HT-29 (cell line): ENCODE results near the gene COQ8A. TPM values are rescaled to one million over a fixed set of nuclear protein-coding genes. Genes with fewer than 3 reads are reported as not detected.

Experiments
- DNase-seq: peaks from one replicate; pipeline ENCODE4 v3.0.0-alpha.2; 2015; ENCODE audit warnings: low spot score
- total RNA-seq: library from RNA; depleted of rRNA; stranded (reverse); fragments of >200 nt; shearing (Covaris generic); gene quantifications from 2 replicates; pipeline ENCODE4 v1.2.3, GENCODE V29; 2014; rRNA removed

COQ8A gene
- 41.0 and 42.0 TPM in 2 replicates for total RNA-seq

DNA sequence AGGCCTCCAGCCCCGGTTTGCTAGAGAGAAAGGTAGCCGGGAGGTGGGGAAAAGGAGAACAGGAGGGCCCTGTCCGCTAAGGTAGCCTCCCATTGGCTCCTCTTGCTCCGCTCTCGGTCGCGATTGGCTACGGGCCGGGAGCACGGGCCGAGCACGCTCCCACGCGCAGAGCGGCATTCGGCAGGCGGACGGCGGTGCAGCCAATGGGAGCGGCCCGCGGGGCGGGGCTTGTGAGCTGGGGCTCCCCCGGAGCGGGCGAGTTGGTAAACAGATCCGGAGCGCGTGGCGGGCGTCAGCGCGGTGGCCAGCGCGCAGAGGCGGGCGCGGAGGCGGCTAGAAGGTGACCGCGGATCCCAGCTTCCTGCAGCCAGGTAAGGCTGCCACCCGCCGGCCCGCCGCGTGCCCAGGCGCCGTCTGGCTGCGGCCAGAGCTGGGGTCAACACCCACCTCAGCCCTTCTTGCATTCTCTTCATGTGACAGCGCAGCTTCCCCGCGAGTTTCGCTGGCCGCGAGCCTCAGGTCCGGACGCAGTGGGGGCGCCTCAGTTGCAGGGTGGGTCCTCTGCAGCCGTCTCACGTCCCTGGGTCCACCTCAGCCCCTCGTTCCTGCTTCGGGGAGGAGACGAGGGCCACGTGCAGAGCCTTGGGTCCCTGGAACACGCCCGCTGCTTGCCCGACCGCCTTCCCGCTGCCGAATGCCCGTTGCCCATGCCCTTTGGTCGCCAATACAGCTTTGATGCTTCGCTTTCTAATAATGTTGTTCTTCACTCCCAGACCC is at the start of gene COQ8A:
COQ8A (plus strand) TSS at position 266 of the 777 bp plus-strand sequence. CDS start 21,092 bp downstream, outside the sequence.
- DNase-seq = peak; percentile 99

DNA sequence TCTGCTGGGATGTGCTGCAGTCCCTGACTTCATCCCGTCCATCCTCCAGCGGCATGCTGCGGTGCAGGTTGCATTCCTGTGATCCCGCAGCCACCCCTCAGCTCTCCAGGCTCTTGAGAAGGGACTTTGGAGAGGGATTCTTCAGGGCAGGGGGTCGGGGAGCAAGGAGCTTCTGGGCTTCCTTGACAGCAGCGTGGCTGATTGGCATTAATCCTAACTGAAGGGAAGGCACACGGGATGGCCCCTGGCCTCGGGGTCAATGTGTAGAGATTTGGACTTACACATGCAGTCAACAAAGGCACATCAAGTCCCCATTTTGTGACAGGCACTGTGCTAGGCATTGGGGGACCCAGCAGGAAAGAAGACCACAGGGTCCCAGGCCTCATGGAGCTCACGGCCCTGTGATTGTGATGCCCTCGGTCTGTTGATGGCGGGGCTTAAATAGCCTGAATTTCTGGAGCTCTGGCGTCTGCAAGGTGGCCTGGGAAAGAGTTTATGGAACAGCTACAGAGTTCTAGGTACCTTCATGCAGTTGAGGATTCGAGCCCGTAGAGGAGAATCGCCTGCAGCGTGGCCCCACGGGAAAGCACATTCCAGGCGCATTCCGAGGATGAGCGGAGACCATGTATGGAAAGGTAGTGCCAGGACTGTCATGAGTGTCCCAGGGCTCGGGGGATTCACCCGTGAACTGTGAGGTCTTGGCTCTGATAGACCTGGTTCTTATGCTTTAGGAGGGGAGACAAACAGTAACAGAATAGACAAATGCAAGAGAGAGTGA is 49.6 kb upstream of the COQ8A start:
- DNase-seq = no peak

DNA sequence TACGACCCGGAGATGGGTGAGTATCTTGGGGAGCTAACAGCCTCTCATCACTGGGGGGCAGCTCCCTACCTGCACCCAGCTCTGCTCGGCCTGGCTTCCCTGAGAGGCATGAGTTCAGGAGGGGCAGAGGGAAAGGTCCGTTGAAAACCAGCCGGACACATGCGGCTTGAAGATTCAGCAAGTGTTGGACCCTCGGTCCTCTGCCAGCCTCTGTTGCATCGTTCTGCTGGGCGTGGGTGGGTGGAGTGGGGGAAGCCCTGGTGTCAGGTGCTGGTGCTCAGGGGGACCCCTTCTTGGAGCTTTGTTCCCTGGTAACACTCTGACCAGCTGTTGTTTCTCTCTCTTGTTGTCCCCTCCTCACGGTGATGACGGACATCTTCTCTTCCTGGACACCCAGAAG is 48.7 kb upstream of the COQ8A start:
- DNase-seq = no peak

DNA sequence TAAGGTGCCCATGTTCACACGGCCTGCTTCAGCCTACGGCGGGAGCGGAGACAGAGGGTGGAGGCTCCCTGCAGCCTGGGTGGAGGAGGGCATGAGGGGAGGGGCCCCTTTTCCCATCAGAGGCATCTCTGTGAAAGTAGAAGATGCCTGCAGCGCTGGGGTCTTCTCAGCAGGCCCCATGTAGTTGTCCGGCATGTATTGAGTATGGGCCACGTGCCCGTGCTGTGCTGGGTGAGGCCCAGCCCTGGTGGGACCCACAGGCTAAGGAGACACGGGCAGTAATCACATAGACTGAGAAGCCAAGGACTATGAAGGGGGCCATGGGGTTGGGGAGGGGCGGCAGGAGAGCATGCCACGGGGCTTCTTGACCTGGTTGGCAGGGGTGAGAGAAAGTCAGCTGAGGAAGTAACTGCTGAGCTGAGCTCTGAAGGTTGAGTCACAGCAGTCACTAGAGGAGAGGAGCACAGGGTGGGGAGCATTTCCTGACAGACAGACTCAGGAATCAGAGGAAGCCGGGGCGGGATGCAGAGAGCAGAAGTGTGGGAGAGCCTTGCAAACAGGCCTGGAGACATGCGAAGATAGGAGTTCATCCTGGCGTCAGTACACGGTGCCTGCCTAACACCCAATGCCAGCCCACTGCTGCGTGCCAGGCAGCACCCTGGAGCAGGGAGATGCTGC is 48.1 kb upstream of the COQ8A start:
- no peak for DNase-seq

DNA sequence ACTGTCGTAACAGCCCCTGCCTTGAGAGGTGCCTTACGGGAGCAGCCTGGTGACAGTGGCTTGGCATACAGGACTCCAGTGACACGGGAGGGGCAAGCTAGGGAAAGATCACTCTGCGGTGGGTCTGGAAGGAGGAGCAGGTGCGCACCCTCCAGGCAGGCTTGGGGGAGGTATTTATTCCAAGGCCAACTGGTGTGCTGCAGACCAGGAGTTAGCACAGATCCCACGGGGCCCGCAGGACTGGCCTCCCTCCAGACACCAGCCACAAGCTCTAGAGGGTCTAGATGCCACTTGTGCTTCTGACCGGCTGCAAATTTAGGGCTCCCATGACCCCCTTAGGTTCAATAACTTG is 47.6 kb upstream of the COQ8A start:
- no peak for DNase-seq

DNA sequence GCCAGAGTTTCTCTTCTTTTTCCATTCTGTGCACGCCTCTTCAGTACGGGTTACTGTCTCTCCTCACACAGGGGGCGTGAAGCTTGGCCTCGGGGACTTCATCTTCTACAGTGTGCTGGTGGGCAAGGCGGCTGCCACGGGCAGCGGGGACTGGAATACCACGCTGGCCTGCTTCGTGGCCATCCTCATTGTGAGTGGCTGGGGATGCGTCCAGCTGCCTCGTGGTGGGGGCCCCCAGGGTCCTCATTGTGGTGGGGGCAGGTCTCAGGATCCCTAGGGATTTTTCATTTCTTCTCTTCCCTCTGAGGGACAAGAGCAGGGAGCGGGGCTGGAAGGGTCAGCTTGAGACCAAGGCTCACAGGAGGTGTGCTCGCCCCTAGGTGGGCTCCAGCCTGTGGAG is 46.2 kb upstream of the COQ8A start:
- DNase-seq = no peak

DNA sequence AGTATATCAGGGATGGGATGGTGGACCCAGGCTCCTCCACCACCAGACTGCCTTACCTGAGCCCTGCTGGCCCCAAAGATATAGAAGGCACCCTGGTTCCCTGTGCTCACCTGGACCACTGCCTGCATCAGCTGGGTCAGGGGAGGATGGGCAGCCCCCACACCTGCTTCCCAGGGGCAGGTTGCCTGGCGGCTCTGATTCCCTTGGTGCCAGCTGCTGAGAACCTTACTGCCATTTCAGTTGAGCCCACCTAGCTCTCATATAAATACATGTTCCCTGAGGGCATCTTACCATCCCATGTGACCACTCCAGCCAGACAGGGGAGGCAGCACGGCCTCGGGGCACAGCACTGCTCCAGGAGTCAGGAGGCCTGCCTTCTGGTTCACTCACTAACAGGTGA is 45.3 kb upstream of the COQ8A start:
- DNase-seq = no peak

DNA sequence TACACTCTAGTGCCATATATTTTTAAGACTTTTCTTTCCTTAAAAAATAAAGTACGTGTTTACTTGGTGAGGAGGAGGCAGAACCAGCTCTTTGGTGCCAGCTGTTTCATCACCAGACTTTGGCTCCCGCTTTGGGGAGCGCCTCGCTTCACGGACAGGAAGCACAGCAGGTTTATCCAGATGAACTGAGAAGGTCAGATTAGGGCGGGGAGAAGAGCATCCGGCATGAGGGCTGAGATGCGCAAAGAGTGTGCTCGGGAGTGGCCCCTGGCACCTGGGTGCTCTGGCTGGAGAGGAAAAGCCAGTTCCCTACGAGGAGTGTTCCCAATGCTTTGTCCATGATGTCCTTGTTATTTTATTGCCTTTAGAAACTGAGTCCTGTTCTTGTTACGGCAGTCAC is 44.5 kb upstream of the COQ8A start:
- DNase-seq = no peak

DNA sequence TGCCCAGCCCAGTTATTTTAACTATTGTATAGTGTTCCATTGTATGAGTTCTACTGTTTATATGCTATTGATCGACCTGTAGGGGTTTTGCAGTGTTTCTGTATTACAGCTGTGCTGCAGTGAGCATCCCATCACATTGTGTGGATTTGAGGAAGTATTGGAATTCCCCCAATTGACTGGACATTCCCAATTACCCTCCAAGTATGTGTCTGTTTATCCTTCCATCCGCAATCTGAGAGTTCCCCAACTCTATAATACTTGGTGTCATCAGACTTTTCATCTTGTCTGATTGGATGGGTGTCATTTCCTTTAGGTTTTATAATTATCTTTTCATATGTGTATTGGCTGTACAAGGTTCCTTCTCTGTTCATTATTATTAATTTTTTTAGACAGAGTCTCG is 41.8 kb upstream of the COQ8A start:
- no peak for DNase-seq

DNA sequence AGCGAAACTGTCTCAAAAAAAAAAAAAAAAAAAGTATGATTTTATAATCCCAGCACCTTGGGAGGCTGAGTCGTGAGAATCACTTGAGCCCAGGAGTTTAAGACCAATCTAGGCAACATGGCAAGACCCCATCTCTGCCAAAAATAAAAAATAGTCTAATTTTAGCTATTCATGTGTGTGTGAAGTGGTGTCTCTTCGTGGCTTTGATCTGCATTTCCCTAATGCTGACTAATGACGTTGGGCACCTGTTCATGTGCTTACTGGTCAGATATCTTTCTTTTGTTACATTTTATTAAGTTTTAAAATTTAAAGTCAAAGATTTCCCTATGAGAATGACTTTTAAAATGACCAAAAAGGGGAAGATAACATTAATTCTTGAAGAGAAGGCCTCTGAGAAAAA is 38.7 kb upstream of the COQ8A start:
- DNase-seq = no peak

DNA sequence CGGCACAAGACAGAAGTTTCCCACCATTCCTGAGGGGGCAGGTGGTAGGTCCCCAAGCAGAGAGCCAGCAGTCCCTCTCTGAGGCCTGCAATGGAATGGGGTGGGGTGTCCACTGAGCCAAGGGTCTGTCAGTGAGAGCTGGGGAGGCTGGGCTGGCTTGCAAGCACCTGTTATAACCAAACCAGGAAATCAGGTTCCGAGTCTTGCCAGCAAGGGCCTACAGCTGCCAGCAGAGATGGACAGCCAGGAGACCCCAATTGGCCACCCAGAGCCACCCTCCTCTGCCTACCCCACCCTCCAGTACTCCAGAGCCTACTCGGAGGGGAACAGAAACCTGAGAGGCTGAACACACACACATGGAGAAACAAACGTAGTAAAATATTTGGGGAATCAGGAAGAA is 37.5 kb upstream of the COQ8A start:
- no peak for DNase-seq

DNA sequence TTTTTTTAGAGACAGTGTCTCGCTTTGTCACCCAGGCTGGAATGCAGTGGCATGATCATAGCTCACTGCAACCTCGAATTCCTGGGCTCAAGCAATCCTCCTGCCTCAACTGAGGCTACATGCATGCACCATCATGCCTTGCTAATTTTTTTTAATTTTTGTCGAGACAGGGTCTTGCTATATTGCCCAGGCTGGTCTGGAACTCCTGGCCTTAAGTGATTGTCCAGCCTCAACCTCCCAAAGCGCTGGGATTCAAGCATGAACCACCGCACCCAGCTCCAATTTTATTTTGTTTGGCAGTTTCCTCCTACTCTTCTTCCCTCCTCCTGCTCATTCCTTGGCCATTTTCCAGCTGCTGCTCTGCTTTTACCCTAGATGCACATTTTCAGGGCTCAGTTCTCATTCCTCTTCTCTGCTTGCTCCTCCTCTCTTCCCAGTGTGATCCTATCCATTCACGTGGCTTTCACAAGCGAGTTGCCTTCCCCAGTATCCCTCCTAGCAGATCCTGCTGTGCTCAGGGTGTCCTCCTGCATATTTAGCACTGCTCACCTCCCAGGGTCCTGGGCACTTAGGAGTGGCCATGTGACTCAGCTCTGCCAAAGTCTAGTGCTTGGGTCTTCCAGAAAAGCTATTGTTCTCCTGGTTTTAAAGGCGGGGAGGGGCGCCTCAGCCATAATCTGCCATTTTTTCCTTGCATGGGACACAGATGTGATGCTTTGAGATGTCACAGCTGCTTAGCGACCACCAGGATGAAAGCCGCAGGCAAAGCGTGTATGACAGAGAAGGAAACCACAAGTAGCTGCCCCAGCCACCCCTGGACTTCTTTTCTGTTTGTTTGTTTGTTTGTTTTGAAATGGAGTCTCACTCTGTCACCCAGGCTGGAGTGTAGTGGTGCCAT is 36.0 kb upstream of the COQ8A start:
- no peak for DNase-seq

DNA sequence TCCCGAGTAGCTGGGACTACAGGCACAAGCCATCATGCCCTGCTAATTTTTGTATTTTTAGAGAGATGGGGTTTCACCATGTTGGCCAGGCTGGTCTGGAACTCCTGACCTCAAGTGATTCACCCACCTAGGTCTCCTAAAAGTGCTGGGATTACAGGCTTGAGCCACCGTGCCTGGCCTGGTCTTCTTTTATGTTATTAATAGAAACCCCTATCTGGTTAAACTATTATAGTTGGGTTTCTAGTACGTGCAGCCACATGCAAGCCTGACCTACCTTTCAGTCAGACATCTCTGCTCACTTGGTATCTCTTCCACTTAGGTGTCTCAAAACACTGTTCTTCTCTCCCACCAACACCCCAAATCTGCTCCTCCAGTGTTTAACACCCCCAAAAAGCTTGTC is 35.3 kb upstream of the COQ8A start:
- no peak for DNase-seq

DNA sequence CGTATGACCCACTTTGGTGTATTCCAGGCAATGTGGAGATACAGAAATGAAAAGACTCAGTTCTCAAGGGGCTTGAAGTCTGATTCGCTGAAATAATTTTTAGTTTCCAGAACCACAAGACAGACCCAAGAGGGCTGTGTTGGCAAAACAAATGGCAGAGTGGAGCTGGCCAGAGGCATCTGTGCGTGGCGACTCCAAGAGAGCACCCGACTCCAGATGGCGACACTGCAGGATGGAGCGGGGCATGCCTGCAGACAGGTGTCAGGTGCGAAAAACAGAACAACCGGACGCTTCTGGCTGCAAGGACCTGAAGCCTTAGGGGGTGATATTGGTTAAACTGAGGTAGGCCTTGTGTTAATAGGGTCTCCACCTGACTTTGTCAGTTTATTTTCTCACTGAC is 31.7 kb upstream of the COQ8A start:
- no peak for DNase-seq

DNA sequence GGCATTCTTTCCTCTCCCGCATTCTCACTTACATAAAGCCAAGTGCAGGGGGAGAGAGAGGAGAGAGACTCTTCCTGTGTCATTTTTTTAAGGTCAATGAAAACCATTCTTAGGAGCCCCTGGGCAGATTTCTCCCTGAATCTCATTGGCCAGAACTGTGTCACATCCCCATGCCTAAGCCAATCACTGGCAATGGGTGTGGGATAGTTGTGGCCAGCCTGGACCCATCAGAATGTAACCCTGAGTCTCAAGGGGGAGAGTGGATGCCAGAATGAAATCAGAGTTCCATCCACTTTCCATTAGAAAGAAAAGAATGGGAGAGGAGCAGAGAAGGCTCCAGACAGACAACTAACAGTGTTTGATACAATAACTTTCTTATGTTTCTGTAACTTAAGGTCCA is 31.2 kb upstream of the COQ8A start:
- DNase-seq = no peak

DNA sequence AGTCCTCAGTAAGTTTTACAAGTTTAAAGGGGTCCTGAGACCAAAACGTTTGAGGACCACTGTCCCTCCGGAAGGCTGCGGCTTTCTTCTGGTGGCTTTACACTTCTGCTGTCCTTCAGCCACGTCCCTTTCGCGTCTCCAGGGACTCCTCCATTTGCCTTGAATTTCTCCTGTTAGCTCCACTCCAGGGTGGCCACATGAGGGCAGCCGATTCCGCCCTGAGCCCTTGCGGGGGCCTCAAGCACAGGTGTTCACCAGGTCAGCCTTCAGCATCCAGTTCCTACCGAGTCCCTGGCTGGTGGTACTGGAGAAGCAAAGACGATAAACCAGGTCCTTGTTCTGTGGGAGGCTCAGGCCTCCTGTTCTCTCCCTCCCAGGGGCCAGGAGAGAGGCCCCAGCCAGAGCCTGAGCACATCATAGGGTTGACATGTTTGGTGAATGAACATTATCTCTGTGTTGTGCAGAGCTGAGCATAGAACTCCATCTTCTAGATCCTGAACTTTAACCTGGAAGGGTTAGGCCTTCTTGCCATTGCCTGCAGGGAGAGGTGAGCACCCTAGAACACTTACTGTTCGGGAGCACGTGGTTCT is 27.4 kb upstream of the COQ8A start:
- DNase-seq = peak; percentile 31

DNA sequence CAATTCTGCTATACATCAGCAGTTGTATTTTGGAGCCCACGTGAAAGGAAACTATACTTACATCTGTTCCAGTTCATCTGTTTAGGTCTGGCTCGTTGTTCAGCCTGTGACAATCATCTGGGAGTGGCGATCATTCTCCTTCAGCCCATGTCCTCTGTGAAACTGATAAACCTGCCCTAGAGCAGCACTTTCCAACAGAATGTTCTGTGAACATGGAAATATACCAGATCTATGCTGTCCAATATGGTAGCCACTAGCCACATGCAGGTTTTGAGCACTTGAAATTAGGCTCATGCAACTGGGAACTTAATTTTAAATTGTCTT is 24.5 kb upstream of the COQ8A start:
- DNase-seq = no peak

DNA sequence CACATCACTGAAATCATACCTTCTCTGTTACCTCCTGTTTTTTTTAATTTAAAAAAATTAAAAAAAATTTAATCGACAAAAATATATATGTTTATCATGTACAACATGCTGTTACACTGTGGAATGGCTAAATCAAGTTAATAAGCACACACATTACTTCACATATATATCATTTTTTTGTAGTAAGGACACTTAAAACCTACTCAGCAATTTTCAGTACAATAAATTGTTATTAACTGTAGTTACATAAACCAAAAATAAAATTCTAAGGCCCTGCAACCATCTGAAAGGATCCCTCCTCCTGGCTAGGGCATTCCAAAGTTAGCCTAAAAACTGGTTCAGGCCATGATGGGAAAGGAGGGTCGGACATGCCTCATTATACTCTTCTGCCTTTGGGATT is 23.6 kb upstream of the COQ8A start:
- DNase-seq = no peak

DNA sequence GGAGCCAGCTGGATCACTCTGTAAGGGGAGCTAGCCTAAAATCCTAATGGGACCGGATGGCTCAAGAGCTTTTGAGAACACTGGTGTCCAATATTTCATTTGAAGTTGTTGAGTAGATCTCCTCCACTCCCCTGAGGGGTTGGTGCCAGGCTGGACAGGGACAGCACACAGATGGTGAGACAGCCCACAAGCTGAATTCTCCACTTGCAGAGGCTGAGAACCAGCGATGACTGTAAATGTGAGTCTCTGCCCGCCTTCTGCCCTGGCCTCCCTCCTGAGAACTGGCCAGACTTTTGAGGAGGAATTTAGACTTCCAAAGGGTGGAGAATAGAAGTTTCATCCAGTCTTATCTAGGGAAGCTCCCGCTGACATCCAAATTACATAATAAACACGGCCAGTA is 20.5 kb upstream of the COQ8A start:
- DNase-seq = no peak

DNA sequence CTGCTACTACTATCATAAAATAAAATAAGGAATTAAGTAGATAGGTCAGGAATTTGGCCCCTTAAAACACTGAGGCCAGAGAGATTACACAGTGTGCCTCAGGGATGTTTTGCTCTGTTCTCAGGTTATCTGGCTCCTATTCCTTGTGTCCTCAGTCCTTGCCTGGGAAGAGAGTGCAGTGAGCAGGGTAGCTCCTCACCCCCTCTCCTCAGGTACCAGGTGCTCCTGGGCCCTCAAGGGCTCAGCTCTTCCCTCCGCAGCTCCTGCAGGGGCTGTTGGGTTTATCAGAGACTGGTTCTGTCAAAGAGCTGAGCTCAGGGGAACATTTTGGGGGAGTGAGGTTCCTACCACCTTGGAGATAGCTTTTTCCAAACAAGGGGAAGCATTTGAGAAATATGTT is 20.1 kb upstream of the COQ8A start:
- no peak for DNase-seq

DNA sequence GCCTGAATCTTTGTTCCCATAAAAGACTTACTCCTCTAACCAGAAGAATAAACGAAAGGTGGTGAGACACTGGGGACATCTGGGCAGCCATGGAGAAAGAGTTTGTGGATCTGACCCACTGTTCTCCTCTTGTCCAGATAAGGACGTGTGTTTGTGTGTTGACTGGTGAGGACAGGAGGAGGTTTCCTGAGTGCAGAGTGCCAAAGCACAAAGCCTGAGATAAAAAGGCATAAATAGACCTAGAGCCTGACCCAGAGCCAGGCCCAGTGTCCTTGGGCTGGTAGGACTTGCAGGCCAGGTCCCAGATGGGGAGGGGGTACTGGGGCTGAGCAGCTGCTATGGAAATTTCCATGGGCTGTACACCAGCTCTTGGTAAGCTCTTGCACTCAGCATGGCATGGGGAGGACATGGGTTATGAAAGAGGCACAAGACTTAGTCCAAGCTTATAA is 19.6 kb upstream of the COQ8A start:
- no peak for DNase-seq
